Vagina (tissue), 2 donors: ENCODE results near the gene PTPN5. TPM values are rescaled to one million over a fixed set of nuclear protein-coding genes. Genes with fewer than 3 reads are reported as not detected.
A peak's percentile ranks its signal among the peaks of the same experiment; 100 is the strongest.

ENCODE experiments used
- DNase-seq, 2 donors: peaks; one replicate each; pipeline ENCODE4 v3.0.0-alpha.2; 2017; ENCODE audit errors: extremely low spot score in 2 of 2
- H3K27ac ChIP-seq: fragments of 200-600 bp; sonication (generic); one replicate; pipeline ENCODE4 v1.5.1; 2019
- H3K27me3 ChIP-seq: fragments of 200-600 bp; sonication (generic); one replicate; pipeline ENCODE4 v1.5.1; 2019
- H3K36me3 ChIP-seq, 2 donors: fragments of 200-600 bp; sonication (generic); one replicate each; pipeline ENCODE4 v1.5.1; 2017 to 2019
- H3K4me1 ChIP-seq: fragments of 200-600 bp; sonication (generic); one replicate; pipeline ENCODE4 v1.5.1; 2019
- H3K4me3 ChIP-seq, 2 donors: fragments of 200-600 bp; sonication (generic); 1 replicate in 1 of 2; 2 replicates in 1 of 2; pipeline ENCODE4 v1.5.1; 2016 to 2019
- H3K9me3 ChIP-seq: fragments of 200-600 bp; sonication (generic); one replicate; pipeline ENCODE4 v1.5.1; 2019
- POLR2A ChIP-seq, 2 donors: fragments of 450-650 bp; IDR thresholded peaks; one replicate each; pipeline ENCODE4 v1.6.1; 2017; ENCODE audit warnings: antibody characterized with exemption in 2 of 2, mild to moderate bottlenecking in 2 of 2, moderate library complexity in 2 of 2
- POLR2AphosphoS5 ChIP-seq, 2 donors: sonication (generic); formaldehyde crosslinking; IDR thresholded peaks; one replicate each; pipeline ENCODE4 v1.9.0; 2017; ENCODE audit warnings: antibody characterized with exemption in 2 of 2, mild to moderate bottlenecking in 2 of 2, low read depth in 1 of 2; ENCODE audit not compliant: insufficient read depth in 1 of 2
- intact Hi-C: fragments of 100-400 bp; cut with DNase I; formaldehyde crosslinking; loops from one replicate; pipeline ENCODE4 v1.15.1; 2023
- total RNA-seq: library from RNA; depleted of rRNA; stranded (reverse); fragments of >200 nt; gene quantifications from one replicate; pipeline ENCODE4 v1.2.3, GENCODE V29; 2016
- TF ChIP-seq, protein P1 (sequence below), 3 experiments: fragments of 450-650 bp in 2 of 3; fragments of 200-600 bp in 1 of 3; sonication (generic) in 1 of 3; IDR thresholded peaks; one replicate each; pipeline ENCODE4 v1.5.1; 2017 to 2019; ENCODE audit warnings: antibody characterized with exemption in 3 of 3, mild to moderate bottlenecking in 2 of 3, moderate library complexity in 2 of 3

Gene PTPN5
- total RNA-seq, 1 donor from 2014 or later, result 0.49 TPM

- H3K4me1 ChIP-seq, result peaks cover 49% of the 10 kb centered on the region
- TF ChIP-seq POLR2AphosphoS5 (IDR thresholded peaks at IDR 0.05; ENCODE audit: insufficient read depth in 1 of 2, low read depth in 1 of 2), result no peak
- TF ChIP-seq, protein P1, sequence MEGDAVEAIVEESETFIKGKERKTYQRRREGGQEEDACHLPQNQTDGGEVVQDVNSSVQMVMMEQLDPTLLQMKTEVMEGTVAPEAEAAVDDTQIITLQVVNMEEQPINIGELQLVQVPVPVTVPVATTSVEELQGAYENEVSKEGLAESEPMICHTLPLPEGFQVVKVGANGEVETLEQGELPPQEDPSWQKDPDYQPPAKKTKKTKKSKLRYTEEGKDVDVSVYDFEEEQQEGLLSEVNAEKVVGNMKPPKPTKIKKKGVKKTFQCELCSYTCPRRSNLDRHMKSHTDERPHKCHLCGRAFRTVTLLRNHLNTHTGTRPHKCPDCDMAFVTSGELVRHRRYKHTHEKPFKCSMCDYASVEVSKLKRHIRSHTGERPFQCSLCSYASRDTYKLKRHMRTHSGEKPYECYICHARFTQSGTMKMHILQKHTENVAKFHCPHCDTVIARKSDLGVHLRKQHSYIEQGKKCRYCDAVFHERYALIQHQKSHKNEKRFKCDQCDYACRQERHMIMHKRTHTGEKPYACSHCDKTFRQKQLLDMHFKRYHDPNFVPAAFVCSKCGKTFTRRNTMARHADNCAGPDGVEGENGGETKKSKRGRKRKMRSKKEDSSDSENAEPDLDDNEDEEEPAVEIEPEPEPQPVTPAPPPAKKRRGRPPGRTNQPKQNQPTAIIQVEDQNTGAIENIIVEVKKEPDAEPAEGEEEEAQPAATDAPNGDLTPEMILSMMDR (IDR thresholded peaks at IDR 0.05), result no peak
- no peak for TF ChIP-seq POLR2A (IDR thresholded peaks at IDR 0.05)
- H3K27ac ChIP-seq, result no peak overlapping the region
- intact Hi-C loops, result no loop called here
- peaks cover 0 to 4% of the 10 kb centered on the region in 2 donors for H3K36me3 ChIP-seq
- H3K9me3 ChIP-seq, result no peaks in the 10 kb centered on the region
- no peak for DNase-seq
- H3K27me3 ChIP-seq, result no peaks in the 10 kb centered on the region
- no peak overlapping the region for H3K4me3 ChIP-seq
Measured at GRCh38 chr11:18704045-18704645, 87.5 kb downstream of the PTPN5 start.

DNA sequence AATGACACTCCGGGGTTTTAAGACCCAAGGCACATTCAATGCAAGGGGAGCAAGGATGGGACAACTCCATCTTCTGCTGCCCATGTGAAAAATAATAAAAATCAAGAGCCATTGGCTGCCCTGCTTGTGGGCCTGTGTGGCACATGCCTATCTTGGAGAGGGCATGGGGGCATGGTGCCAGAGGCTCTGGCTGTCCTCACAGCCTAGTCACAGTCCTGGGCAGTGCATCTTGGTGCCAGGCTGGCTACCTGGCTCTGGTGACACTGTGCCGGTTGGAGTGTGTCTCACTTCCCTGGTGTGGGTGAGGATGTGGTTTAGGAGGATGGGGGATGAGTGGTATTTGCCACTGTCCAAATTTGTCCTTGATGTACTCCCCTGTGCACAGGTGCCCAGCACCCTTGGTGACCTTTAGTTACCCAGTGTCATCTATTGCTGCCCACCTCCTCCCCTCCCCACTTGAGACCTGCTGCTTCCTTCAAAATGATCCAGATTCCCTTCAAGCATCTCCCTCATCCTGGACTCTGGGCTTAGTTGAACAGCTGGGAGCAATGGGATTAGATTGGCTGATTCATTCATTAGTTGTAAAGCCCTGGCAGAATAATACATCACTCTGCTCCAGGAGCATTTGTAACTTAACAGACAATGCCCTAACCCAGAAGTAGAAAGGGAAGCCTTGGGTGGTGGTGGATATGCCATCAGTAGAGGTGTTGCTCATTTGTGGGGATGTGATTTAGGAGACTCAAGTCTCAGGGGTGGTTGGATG lies 88.4 kb downstream of the PTPN5 start:
- TF ChIP-seq, protein P1 (IDR thresholded peaks at IDR 0.05), result no peak
- TF ChIP-seq POLR2A (IDR thresholded peaks at IDR 0.05), result no peak
- no peak for TF ChIP-seq POLR2AphosphoS5 (IDR thresholded peaks at IDR 0.05; ENCODE audit: insufficient read depth in 1 of 2, low read depth in 1 of 2)
- no peaks in the 10 kb centered on the region for H3K27me3 ChIP-seq
- no peaks in the 10 kb centered on the region for H3K9me3 ChIP-seq
- DNase-seq, result no peak
- peaks cover 50% of the 10 kb centered on the region for H3K4me1 ChIP-seq
- H3K27ac ChIP-seq, result no peak overlapping the region
- H3K4me3 ChIP-seq, result no peak overlapping the region
- intact Hi-C loops, result no loop called here
- peaks cover 0 to 4% of the 10 kb centered on the region in 2 donors for H3K36me3 ChIP-seq

GRCh38 chr11:18701614-18702216 lies 89.9 kb downstream of the PTPN5 start:
- no peak overlapping the region for H3K4me3 ChIP-seq
- TF ChIP-seq, protein P1 (IDR thresholded peaks at IDR 0.05), result no peak
- TF ChIP-seq POLR2AphosphoS5 (IDR thresholded peaks at IDR 0.05; ENCODE audit: insufficient read depth in 1 of 2, low read depth in 1 of 2) (no peak), POLR2A (IDR thresholded peaks at IDR 0.05) (no peak)
- intact Hi-C loops, result no loop called here
- H3K36me3 ChIP-seq, result peaks cover 0 to 4% of the 10 kb centered on the region in 2 donors
- peaks cover 39% of the 10 kb centered on the region for H3K4me1 ChIP-seq
- H3K9me3 ChIP-seq, result no peaks in the 10 kb centered on the region
- no peaks in the 10 kb centered on the region for H3K27me3 ChIP-seq
- DNase-seq, result no peak
- no peak overlapping the region for H3K27ac ChIP-seq

- Histone ChIP-seq H3K4me1 (peaks cover 34% of the 10 kb centered on the region), H3K27me3 (no peaks in the 10 kb centered on the region), H3K27ac (peak overlapping the region; percentile 6), H3K4me3 (no peak overlapping the region), H3K36me3 (peaks cover 0 to 4% of the 10 kb centered on the region in 2 donors), H3K9me3 (no peaks in the 10 kb centered on the region)
- DNase-seq, result no peak
- TF ChIP-seq POLR2A (IDR thresholded peaks at IDR 0.05) (no peak), POLR2AphosphoS5 (IDR thresholded peaks at IDR 0.05; ENCODE audit: insufficient read depth in 1 of 2, low read depth in 1 of 2) (no peak)
- TF ChIP-seq, protein P1 (IDR thresholded peaks at IDR 0.05), result no peak
- intact Hi-C loops, result no loop called here
Measured at GRCh38 chr11:18700872-18701271, 90.7 kb downstream of the PTPN5 start.
